Measurements from ENCODE around the gene TSPAN18.

GRCh38 chr11:44789496-44789895 lies 62.7 kb downstream of the TSPAN18 start:
- TF ChIP-seq CTCF (conservative IDR thresholded peaks at IDR 0.05; ENCODE audit: low read depth, low read length) (no peak), EZH2 (IDR thresholded peaks at IDR 0.05; ENCODE audit: borderline replicate concordance, low read depth, low read length, poor library complexity, severe bottlenecking) (no peak)

All from A673 (cell line).